Stimulated activated memory B cell treated with anti-CD40 and anti-IgM and Interleukin-4, amounts not matched to agents 10 μg/mL and 1 μg/mL and 100 μg/mL, for 72 hours (primary cell): Measurements from ENCODE around the gene DAB1.
A peak's percentile ranks its signal among the peaks of the same experiment; 100 is the strongest.

Experiments used
- ATAC-seq: fragments of 150-1000 bp; cut with Tn5 transposase; 2 replicates; pipeline ENCODE4 v1.10.0; 2021
- H3K27ac Mint-ChIP-seq: one replicate; pipeline ENCODE4 v1.8.0; 2022; ENCODE audit warnings: mild to moderate bottlenecking, mixed read lengths
- H3K27me3 Mint-ChIP-seq: one replicate; pipeline ENCODE4 v1.8.0; 2022; ENCODE audit warnings: mixed read lengths
- H3K36me3 Mint-ChIP-seq: one replicate; pipeline ENCODE4 v1.8.0; 2022; ENCODE audit warnings: mixed read lengths
- H3K4me1 Mint-ChIP-seq: one replicate; pipeline ENCODE4 v1.8.0; 2022; ENCODE audit warnings: mixed read lengths
- H3K4me3 Mint-ChIP-seq: one replicate; pipeline ENCODE4 v1.8.0; 2022; ENCODE audit warnings: mild to moderate bottlenecking, moderate library complexity, mixed read lengths
- H3K9me3 Mint-ChIP-seq: one replicate; pipeline ENCODE4 v1.8.0; 2022; ENCODE audit warnings: mixed read lengths

Gene DAB1

GRCh38 chr1:57195436-57195941, 228.4 kb downstream of the DAB1 start:
- H3K27ac Mint-ChIP-seq: no peak overlapping the region
- no peaks in the 10 kb centered on the region for H3K36me3 Mint-ChIP-seq
- H3K4me3 Mint-ChIP-seq: no peak overlapping the region
- H3K4me1 Mint-ChIP-seq: no peaks in the 10 kb centered on the region
- H3K9me3 Mint-ChIP-seq: no peaks in the 10 kb centered on the region
- H3K27me3 Mint-ChIP-seq: no peaks in the 10 kb centered on the region
- no peak for ATAC-seq

DNA sequence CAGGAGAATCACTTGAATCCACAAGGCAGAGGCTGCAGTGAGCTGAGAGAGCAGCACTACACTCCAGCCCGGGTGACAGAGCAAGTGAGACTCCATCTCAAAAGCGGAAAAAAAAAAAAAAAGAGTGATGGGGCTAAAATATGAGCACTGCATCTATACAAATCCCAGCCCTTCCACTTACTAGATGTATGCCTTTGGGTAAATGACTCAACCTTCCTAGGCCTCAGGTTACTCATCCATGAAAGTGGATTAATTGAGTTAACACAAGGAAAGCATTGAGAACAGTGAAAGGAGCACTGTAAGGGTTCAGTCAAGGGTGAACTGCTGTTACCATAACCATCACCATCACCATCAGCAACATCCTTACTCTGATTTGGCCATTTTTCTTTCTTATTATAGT, 231.6 kb downstream of the DAB1 start:
- no peak overlapping the region for H3K27ac Mint-ChIP-seq
- no peak for ATAC-seq
- no peaks in the 10 kb centered on the region for H3K36me3 Mint-ChIP-seq
- no peak overlapping the region for H3K4me3 Mint-ChIP-seq
- no peaks in the 10 kb centered on the region for H3K4me1 Mint-ChIP-seq
- peaks cover 8% of the 10 kb centered on the region for H3K27me3 Mint-ChIP-seq
- no peaks in the 10 kb centered on the region for H3K9me3 Mint-ChIP-seq

GRCh38 chr1:57190898-57191297, 233.0 kb downstream of the DAB1 start:
- no peaks in the 10 kb centered on the region for H3K9me3 Mint-ChIP-seq
- H3K4me3 Mint-ChIP-seq: no peak overlapping the region
- H3K36me3 Mint-ChIP-seq: no peaks in the 10 kb centered on the region
- H3K27ac Mint-ChIP-seq: no peak overlapping the region
- H3K27me3 Mint-ChIP-seq: peaks cover 8% of the 10 kb centered on the region
- no peak for ATAC-seq
- no peaks in the 10 kb centered on the region for H3K4me1 Mint-ChIP-seq

DNA sequence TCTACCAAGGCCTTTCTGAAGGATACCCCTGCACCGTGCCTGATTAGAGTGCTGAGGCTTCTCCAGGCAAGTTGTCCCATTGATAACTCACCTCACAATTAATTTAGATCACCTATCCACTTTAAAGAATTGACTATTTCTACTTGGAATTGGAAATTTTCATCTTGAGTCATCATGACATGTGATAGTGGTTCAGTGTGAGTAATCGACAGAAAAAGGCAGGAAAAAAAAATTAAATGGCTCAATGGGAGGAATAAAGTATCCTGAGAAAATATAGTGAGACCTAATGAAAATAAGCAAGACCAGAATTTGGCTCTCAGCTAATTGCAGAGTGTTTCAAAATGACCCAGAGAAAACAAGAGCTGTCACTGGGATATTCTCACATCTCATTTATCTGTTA, 235.7 kb downstream of the DAB1 start:
- Mint-ChIP-seq H3K4me3 (no peak overlapping the region), H3K9me3 (no peaks in the 10 kb centered on the region), H3K4me1 (no peaks in the 10 kb centered on the region), H3K27me3 (peaks cover 8% of the 10 kb centered on the region), H3K36me3 (no peaks in the 10 kb centered on the region), H3K27ac (no peak overlapping the region)
- no peak for ATAC-seq

DNA sequence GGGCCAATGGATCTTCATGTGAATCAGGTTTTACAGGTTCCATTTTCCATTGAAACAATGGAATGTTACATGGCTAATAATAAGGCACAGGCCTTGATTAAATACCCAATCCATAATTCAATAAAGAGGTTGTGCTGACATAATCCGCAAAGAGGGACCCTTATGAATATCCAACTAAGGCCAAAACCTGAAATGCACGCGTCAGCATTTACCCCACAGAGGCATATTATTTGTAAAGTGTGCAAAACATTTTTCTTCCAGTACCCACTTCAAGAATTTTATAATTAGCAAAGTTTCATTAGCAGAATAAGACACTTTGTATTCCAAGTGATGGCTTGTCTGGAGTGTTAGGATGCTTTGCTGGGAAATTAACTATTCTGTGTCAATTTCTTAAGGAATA, 237.4 kb downstream of the DAB1 start:
- Mint-ChIP-seq H3K27me3 (peaks cover 8% of the 10 kb centered on the region), H3K36me3 (no peaks in the 10 kb centered on the region), H3K9me3 (no peaks in the 10 kb centered on the region), H3K4me3 (no peak overlapping the region), H3K27ac (no peak overlapping the region), H3K4me1 (no peaks in the 10 kb centered on the region)
- ATAC-seq: no peak

DNA sequence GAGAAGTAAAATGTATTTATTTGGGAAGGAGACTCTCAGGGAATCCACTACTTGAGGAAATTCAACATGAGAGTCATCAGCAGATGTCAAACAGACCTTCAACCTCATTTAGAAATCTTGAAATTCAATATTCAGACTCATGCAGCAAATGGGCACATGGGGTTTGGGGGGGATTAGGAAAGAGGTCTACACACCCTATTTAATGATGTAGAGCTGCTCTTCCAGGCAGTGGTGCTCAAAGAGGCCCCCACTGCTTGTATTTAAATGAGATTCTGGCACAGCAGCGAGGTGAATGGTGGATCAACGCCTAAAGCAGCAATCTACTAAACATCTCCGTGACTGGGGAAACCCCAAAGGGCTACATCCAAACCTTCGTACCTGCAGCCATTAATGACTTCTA, 244.9 kb downstream of the DAB1 start:
- Mint-ChIP-seq H3K4me1 (no peaks in the 10 kb centered on the region), H3K9me3 (peaks cover 12% of the 10 kb centered on the region), H3K27ac (no peak overlapping the region), H3K4me3 (no peak overlapping the region), H3K27me3 (peaks cover 11% of the 10 kb centered on the region), H3K36me3 (no peaks in the 10 kb centered on the region)
- no peak for ATAC-seq

DNA sequence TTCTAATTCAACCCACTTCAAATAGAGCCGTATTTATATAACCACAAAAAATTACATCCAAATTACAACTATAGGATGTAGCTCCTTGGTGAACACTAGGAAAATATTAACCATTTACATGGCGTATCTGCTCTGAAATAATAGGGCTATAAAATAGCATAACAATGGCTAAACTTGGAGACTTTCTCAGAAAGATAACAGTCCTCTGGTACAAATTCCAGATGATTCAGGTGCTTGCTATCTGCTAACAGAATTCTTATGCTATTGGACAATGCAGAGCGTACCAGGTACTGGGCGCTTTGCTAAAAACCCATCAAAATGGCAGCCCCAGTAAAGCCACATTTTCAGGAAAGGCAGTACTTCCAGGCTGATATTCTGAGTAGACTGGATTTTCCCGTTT, 248.4 kb downstream of the DAB1 start:
- Mint-ChIP-seq H3K36me3 (no peaks in the 10 kb centered on the region), H3K4me3 (no peak overlapping the region), H3K27ac (no peak overlapping the region), H3K27me3 (peaks cover 5% of the 10 kb centered on the region), H3K4me1 (no peaks in the 10 kb centered on the region), H3K9me3 (peaks cover 12% of the 10 kb centered on the region)
- ATAC-seq: no peak

- no peak overlapping the region for H3K4me3 Mint-ChIP-seq
- H3K27ac Mint-ChIP-seq: no peak overlapping the region
- no peak for ATAC-seq
- H3K27me3 Mint-ChIP-seq: peaks cover 9% of the 10 kb centered on the region
- no peaks in the 10 kb centered on the region for H3K36me3 Mint-ChIP-seq
- peaks cover 11% of the 10 kb centered on the region for H3K9me3 Mint-ChIP-seq
- peaks cover 12% of the 10 kb centered on the region for H3K4me1 Mint-ChIP-seq
Measured at GRCh38 chr1:57172040-57172439, 251.8 kb downstream of the DAB1 start.

GRCh38 chr1:57167997-57168396, 255.9 kb downstream of the DAB1 start:
- Mint-ChIP-seq H3K4me3 (no peak overlapping the region), H3K36me3 (no peaks in the 10 kb centered on the region), H3K27ac (no peak overlapping the region), H3K27me3 (peaks cover 9% of the 10 kb centered on the region), H3K4me1 (peaks cover 12% of the 10 kb centered on the region), H3K9me3 (peaks cover 3% of the 10 kb centered on the region)
- ATAC-seq: peak; percentile 62

DNA sequence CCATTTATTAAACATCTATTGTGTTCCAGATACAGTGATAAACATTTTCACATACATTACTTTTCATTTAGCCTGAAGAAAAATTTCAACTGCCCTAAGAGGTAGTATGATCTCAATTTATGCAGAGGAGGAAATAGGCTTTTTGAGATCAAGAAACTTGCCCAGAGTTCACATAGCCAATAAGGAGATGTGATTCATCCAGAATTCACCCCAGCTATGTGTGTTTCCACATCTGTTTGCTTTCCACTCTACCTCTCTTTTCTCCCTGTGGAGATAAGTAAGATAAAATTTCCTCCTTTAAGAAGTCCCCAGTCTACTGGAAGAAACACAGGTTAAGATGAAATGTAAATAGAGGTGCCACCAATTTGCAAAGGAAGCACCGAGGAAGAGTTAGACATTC, 258.3 kb downstream of the DAB1 start:
- H3K4me1 Mint-ChIP-seq: peaks cover 12% of the 10 kb centered on the region
- ATAC-seq: no peak
- peaks cover 9% of the 10 kb centered on the region for H3K27me3 Mint-ChIP-seq

GRCh38 chr1:57164584-57164983, 259.3 kb downstream of the DAB1 start:
- Mint-ChIP-seq H3K4me3 (no peak overlapping the region), H3K36me3 (no peaks in the 10 kb centered on the region), H3K27me3 (peaks cover 3% of the 10 kb centered on the region), H3K27ac (no peak overlapping the region), H3K9me3 (peaks cover 3% of the 10 kb centered on the region), H3K4me1 (peaks cover 12% of the 10 kb centered on the region)
- ATAC-seq: peak; percentile 38

More for the DNA sequence above, 258.3 kb downstream of the DAB1 start:
- Mint-ChIP-seq H3K27ac (no peak overlapping the region), H3K4me3 (no peak overlapping the region), H3K36me3 (no peaks in the 10 kb centered on the region), H3K9me3 (peaks cover 3% of the 10 kb centered on the region)

DNA sequence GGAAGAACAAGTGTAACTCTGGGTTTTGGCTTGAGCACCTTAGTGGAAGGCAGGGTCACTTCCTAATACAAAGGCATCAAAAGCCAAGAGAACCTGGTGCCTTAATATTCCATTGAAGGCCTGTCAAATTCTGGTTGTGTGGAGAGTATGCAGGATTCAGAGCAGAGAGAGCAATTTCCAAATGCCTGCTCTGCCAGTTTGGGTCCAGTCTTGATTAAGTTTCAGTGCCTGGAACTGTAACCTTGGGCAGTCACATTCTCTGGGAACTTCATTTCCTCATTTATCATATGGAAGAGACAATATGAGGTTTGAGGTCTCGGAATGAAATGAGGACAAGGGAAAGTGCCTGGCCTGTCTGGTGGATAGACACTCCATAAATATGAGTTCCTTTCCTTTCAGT, 260.1 kb downstream of the DAB1 start:
- peaks cover 3% of the 10 kb centered on the region for H3K9me3 Mint-ChIP-seq
- no peaks in the 10 kb centered on the region for H3K36me3 Mint-ChIP-seq
- no peak overlapping the region for H3K27ac Mint-ChIP-seq
- H3K4me3 Mint-ChIP-seq: no peak overlapping the region
- no peak for ATAC-seq
- no peaks in the 10 kb centered on the region for H3K27me3 Mint-ChIP-seq
- H3K4me1 Mint-ChIP-seq: peaks cover 12% of the 10 kb centered on the region

DNA sequence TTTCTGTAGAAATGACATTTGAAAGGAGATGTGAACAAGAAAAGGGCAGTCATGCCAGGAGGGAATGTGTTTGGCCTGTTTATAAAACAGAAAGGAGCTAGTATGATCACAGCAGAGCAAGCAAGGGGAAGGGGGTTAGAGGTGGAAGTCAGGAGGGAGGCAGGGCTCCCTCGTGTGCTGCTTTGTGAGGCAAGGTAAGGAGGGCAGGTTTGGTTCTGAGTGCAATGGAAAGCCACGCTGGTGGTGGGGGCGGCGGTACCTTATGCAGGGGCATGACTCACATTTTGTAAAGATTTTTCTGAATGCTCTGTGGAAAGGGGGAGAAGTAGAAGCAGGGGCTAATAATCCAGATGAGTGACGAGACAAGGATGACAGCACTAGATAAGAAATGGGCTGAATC, 260.5 kb downstream of the DAB1 start:
- H3K4me3 Mint-ChIP-seq: no peak overlapping the region
- peaks cover 8% of the 10 kb centered on the region for H3K4me1 Mint-ChIP-seq
- no peak for ATAC-seq
- H3K9me3 Mint-ChIP-seq: peaks cover under 1% of the 10 kb centered on the region
- H3K27ac Mint-ChIP-seq: no peak overlapping the region
- H3K36me3 Mint-ChIP-seq: no peaks in the 10 kb centered on the region
- H3K27me3 Mint-ChIP-seq: no peaks in the 10 kb centered on the region

DNA sequence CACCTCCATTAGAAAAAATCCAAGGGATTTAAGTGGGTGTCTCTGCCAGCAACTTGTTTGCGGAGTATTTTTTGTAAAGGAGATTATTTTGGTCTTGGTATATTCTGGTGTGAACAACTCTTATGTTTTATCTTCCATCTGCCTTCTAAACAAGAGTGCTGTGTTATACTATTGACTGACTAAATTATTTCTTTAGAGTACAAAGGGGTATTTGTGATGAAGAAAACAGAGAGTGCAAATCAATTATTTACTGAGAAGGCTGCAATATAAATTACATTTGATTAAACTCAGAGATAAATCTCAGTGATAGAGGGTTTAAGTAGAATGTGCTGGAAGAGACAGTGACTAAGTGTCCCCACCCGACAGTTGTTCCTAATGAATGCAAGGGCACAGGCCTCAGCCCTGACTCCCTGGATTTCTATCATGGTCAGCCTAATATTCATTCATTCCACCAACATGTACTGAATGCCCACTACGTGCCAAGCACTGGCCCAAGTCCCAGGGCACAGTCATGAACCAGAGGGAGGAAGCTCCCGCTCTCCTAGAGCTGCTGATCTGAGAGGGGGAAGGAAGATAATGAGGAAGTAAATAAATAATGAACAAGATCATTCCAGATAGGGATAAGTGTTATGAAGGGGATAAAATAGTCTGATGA, 261.1 kb downstream of the DAB1 start:
- Mint-ChIP-seq H3K36me3 (no peaks in the 10 kb centered on the region), H3K27me3 (no peaks in the 10 kb centered on the region), H3K4me1 (peaks cover 4% of the 10 kb centered on the region), H3K27ac (no peak overlapping the region), H3K4me3 (no peak overlapping the region), H3K9me3 (no peaks in the 10 kb centered on the region)
- no peak for ATAC-seq

- H3K4me1 Mint-ChIP-seq: peaks cover 11% of the 10 kb centered on the region
- peaks cover 19% of the 10 kb centered on the region for H3K27me3 Mint-ChIP-seq
- H3K36me3 Mint-ChIP-seq: no peaks in the 10 kb centered on the region
- no peak overlapping the region for H3K27ac Mint-ChIP-seq
- ATAC-seq: no peak
- H3K4me3 Mint-ChIP-seq: no peak overlapping the region
- peaks cover 3% of the 10 kb centered on the region for H3K9me3 Mint-ChIP-seq
Measured at GRCh38 chr1:57160594-57160993, 263.3 kb downstream of the DAB1 start.

GRCh38 chr1:57158604-57158998, 265.3 kb downstream of the DAB1 start:
- peaks cover 36% of the 10 kb centered on the region for H3K27me3 Mint-ChIP-seq
- ATAC-seq: no peak
- H3K9me3 Mint-ChIP-seq: peaks cover 5% of the 10 kb centered on the region
- H3K27ac Mint-ChIP-seq: no peak overlapping the region
- no peak overlapping the region for H3K4me3 Mint-ChIP-seq
- H3K4me1 Mint-ChIP-seq: peaks cover 11% of the 10 kb centered on the region
- H3K36me3 Mint-ChIP-seq: no peaks in the 10 kb centered on the region
